T-helper 2 cell treated with Interferon-gamma antibody and Interleukin-4, amounts not matched to agents 5 μg/mL and 100 μg/mL, for 36 hours (primary cell): ENCODE results near the gene HLA-E.
A peak's percentile ranks its signal among the peaks of the same experiment; 100 is the strongest.
"Not testable (repeated sequence)": the region's sequence is repeated elsewhere in the genome, so short reads cannot be mapped to it uniquely, and the experiment has no call there.

ENCODE experiments used
- DNase-seq: peaks from one replicate; pipeline ENCODE4 v3.0.0; 2021; ENCODE audit warnings: low spot score
- H3K27ac Mint-ChIP-seq: one replicate; pipeline ENCODE4 v1.8.0; 2021; ENCODE audit warnings: mild to moderate bottlenecking, mixed read lengths
- H3K27me3 Mint-ChIP-seq: one replicate; pipeline ENCODE4 v1.8.0; 2021; ENCODE audit warnings: low read depth, mixed read lengths
- H3K36me3 Mint-ChIP-seq: one replicate; pipeline ENCODE4 v1.8.0; 2021; ENCODE audit warnings: low read depth, mixed read lengths
- H3K4me1 Mint-ChIP-seq: one replicate; pipeline ENCODE4 v1.8.0; 2021; ENCODE audit warnings: low read depth, mixed read lengths
- H3K4me3 Mint-ChIP-seq: one replicate; pipeline ENCODE4 v1.8.0; 2022; ENCODE audit warnings: mild to moderate bottlenecking, moderate library complexity, mixed read lengths
- H3K9me3 Mint-ChIP-seq: one replicate; pipeline ENCODE4 v1.8.0; 2021; ENCODE audit warnings: mixed read lengths

Gene HLA-E

GRCh38 chr6:30521952-30522351, 32.6 kb downstream of the HLA-E start:
- H3K4me3 Mint-ChIP-seq: not testable (repeated sequence)
- peaks cover 20% of the 10 kb centered on the region for H3K36me3 Mint-ChIP-seq
- H3K27ac Mint-ChIP-seq: peak overlapping the region; percentile 2

GRCh38 chr6:30526444-30526843, 37.1 kb downstream of the HLA-E start:
- H3K27ac Mint-ChIP-seq, DNase-seq, H3K9me3 Mint-ChIP-seq, H3K4me3 Mint-ChIP-seq, H3K27me3 Mint-ChIP-seq: not testable (repeated sequence)
- Mint-ChIP-seq H3K4me1 (peaks cover 31% of the 10 kb centered on the region), H3K36me3 (peaks cover 12% of the 10 kb centered on the region)

More at GRCh38 chr6:30521952-30522351, 32.6 kb downstream of the HLA-E start:
- Mint-ChIP-seq H3K9me3 (peaks cover 11% of the 10 kb centered on the region), H3K4me1 (peaks cover 20% of the 10 kb centered on the region)
- H3K27me3 Mint-ChIP-seq, DNase-seq: not testable (repeated sequence)

DNA sequence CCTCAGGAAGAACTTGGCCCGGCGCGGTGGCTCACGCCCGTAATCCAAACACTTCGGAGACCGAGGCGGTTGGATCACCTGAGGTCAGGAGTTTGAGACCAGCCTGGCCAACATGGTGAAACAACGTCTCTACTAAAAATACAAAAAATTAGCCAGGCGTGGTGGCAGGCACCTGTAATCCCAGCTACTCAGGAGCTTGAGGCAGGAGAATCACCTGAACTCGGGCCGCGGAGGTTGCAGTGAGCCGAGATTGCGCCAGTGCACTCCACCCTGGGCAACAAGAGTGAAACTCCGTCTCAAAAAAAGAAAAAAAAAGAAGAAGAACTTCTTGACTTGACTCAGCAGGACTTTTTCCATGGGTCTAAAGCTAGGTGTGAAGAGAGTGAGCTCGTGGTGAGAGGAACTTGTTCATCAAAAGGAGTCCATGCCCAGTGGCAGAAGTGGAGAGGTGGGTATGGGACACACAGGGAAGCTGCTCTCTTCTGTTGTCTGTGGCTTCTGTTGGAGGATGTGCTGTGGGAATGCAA, 40.1 kb downstream of the HLA-E start:
- not testable (repeated sequence) for H3K36me3 Mint-ChIP-seq, H3K27me3 Mint-ChIP-seq, H3K9me3 Mint-ChIP-seq
- peaks cover 37% of the 10 kb centered on the region for H3K4me1 Mint-ChIP-seq
- H3K4me3 Mint-ChIP-seq: peak overlapping the region; percentile 19
- peak; percentile 50 for DNase-seq
- peak overlapping the region; percentile 82 for H3K27ac Mint-ChIP-seq

- peaks cover 37% of the 10 kb centered on the region for H3K4me1 Mint-ChIP-seq
- H3K27me3 Mint-ChIP-seq: no peaks in the 10 kb centered on the region
- DNase-seq: no peak
- H3K36me3 Mint-ChIP-seq: peaks cover 1% of the 10 kb centered on the region
- H3K9me3 Mint-ChIP-seq: no peaks in the 10 kb centered on the region
- peak overlapping the region; percentile 18 for H3K27ac Mint-ChIP-seq
- no peak overlapping the region for H3K4me3 Mint-ChIP-seq
These were observed 40.7 kb downstream of the HLA-E start for GRCh38 chr6:30530014-30530413.

DNA sequence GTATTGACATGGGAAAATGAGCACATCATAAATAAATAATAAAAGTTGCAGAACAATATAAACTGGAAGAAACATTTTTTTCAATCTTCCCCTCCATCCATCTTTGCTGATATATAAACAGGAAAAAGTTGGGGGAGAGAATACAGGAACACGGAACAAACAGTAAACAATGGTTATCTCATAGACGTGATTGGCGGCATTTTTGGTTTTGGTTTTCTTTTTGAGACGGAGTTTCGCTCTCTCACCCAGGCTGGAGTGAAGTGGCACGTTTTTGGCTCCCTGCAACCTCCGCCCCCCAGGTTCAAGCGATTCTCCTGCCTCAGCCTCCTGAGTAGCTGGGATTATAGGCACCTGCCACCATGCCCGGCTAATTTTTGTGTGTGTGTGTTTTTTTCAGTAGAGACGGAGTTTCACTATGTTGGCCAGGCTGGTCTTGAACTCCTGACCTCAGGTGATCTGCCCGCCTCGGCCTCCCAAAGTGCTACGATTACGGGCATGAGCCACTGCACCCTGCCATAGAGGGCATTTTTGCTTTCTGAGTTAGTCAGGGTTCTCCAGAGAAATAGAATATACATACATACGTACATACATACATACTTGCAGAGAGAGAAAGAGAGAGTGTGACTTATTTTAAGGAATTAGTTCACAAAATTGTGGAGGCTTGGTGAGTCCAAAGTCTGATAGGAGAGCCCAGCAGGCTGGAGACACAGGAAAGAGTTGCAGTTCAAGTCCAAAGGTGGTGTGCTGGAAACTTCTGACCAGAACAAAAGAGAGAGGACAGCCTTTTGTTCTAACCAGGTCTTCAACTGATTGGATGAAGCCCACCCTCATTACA, 44.4 kb downstream of the HLA-E start:
- Mint-ChIP-seq H3K27me3 (no peaks in the 10 kb centered on the region), H3K4me1 (peaks cover 33% of the 10 kb centered on the region), H3K36me3 (no peaks in the 10 kb centered on the region), H3K27ac (peak overlapping the region; percentile 57), H3K9me3 (no peaks in the 10 kb centered on the region), H3K4me3 (peak overlapping the region; percentile 55)
- no peak for DNase-seq

- Mint-ChIP-seq H3K4me1 (peaks cover 25% of the 10 kb centered on the region), H3K9me3 (no peaks in the 10 kb centered on the region), H3K4me3 (no peak overlapping the region), H3K36me3 (no peaks in the 10 kb centered on the region), H3K27me3 (no peaks in the 10 kb centered on the region), H3K27ac (no peak overlapping the region)
- DNase-seq: no peak
These were observed 48.6 kb downstream of the HLA-E start for GRCh38 chr6:30537931-30538330.

- Mint-ChIP-seq H3K4me3 (peak overlapping the region; percentile 80), H3K4me1 (peaks cover 32% of the 10 kb centered on the region), H3K9me3 (no peaks in the 10 kb centered on the region), H3K27ac (peak overlapping the region; percentile 83), H3K27me3 (no peaks in the 10 kb centered on the region), H3K36me3 (peaks cover 8% of the 10 kb centered on the region)
- DNase-seq: peak; percentile 72
These were observed 52.5 kb downstream of the HLA-E start for GRCh38 chr6:30541515-30542403.

- Mint-ChIP-seq H3K27me3 (no peaks in the 10 kb centered on the region), H3K27ac (peak overlapping the region; percentile 83), H3K4me3 (peak overlapping the region; percentile 80), H3K36me3 (peaks cover 10% of the 10 kb centered on the region), H3K4me1 (peaks cover 32% of the 10 kb centered on the region), H3K9me3 (no peaks in the 10 kb centered on the region)
- no peak for DNase-seq
These were observed 53.1 kb downstream of the HLA-E start for GRCh38 chr6:30542404-30542725.

DNA sequence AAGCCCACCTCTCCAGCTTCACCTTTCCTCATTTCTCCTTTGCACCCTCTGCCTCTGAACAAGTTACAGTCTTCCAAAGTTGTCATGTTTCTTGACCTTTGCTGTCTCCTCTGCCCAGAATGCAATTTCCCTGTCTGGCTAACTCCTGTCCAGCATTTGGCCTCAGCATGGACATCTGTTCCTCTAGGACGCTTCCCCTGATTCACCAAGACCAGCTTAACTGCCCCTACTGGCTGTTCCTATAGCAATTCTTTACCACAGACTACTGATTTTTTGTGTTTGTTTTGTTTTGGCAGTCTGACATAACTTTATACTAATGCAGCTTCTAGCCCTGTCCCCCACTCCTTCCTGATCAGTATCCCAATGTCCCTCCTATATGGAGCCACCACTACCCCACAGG, 53.6 kb downstream of the HLA-E start:
- Mint-ChIP-seq H3K4me1 (peaks cover 30% of the 10 kb centered on the region), H3K27ac (peak overlapping the region; percentile 83), H3K9me3 (no peaks in the 10 kb centered on the region), H3K36me3 (peaks cover 10% of the 10 kb centered on the region), H3K27me3 (no peaks in the 10 kb centered on the region), H3K4me3 (peak overlapping the region; percentile 80)
- no peak for DNase-seq
